Endothelial cell of umbilical vein (primary cell): ENCODE measurements around the gene RAD51B. TPM values are rescaled to one million over a fixed set of nuclear protein-coding genes. Genes with fewer than 3 reads are reported as not detected.

Experiments used
- BruUV-seq: library from RNA; stranded (reverse); fragments of 400-500 nt; replicated peaks from 2 replicates; lab custom pipeline; 2021; lab: Mats Ljungman, UMichigan
- CTCF ChIA-PET: fragments of 300-600, 350-600 bp; sonication (Branson Sonifier 250); formaldehyde crosslinking; loops from one replicate; lab custom pipeline; 2021; ENCODE audit warnings: antibody characterized with exemption, inconsistent platforms; lab: Charles Lee
- POLR2A ChIA-PET: fragments of 300-600, 350-600 bp; sonication (Branson Sonifier 250); formaldehyde crosslinking; loops from one replicate; lab custom pipeline; 2021; ENCODE audit warnings: antibody characterized with exemption, inconsistent platforms; lab: Charles Lee
- DNase-seq: peaks from one replicate; pipeline ENCODE4 v3.0.0-alpha.2; 2011; ENCODE audit warnings: low read depth, low spot score
- FAIRE-seq: peaks from 2 replicates; lab custom pipeline; 2011; peaks lifted over from hg19 to GRCh38; lab: Jason Lieb, UNC
- H2AFZ ChIP-seq: 2 replicates; pipeline ENCODE4 v1.6.0; 2012; ENCODE audit warnings: low read depth, low read length, control low read depth, inconsistent platforms
- H3K27ac ChIP-seq: 2 replicates; pipeline ENCODE4 v1.5.1; 2011; ENCODE audit warnings: low read depth, mild to moderate bottlenecking, control low read depth, low read length, moderate library complexity; ENCODE audit not compliant: insufficient read depth
- H3K27me3 ChIP-seq, 2 experiments: 2 replicates each; pipeline versions ENCODE4 v1.6.0 to v1.6.1; 2011; ENCODE audit warnings: low read length in 2 of 2, mixed read lengths in 1 of 2; ENCODE audit not compliant: control insufficient read depth in 2 of 2, insufficient read depth in 2 of 2
- H3K36me3 ChIP-seq, 2 experiments: 2 replicates in 1 of 2; 3 replicates in 1 of 2; pipeline ENCODE4 v1.5.1; 2011; ENCODE audit warnings: low read length in 2 of 2, mild to moderate bottlenecking in 1 of 2, moderate library complexity in 1 of 2; ENCODE audit not compliant: control insufficient read depth in 2 of 2, insufficient read depth in 2 of 2; ENCODE audit errors: extremely low read depth in 1 of 2
- H3K4me1 ChIP-seq: 3 replicates; pipeline ENCODE4 v1.5.1; 2011; ENCODE audit warnings: mild to moderate bottlenecking, low read length; ENCODE audit not compliant: control insufficient read depth, insufficient read depth; ENCODE audit errors: extremely low read depth
- H3K4me2 ChIP-seq: 2 replicates; pipeline ENCODE4 v1.6.1; 2011; ENCODE audit warnings: low read length, control low read depth, mixed read lengths; ENCODE audit not compliant: insufficient read depth
- H3K4me3 ChIP-seq, 3 experiments: fragments of 200-600 bp in 1 of 3; sonication (generic), shearing (Covaris generic) in 1 of 3; replicated peaks in 1 of 3; 2 replicates each; pipeline ENCODE4 v1.5.1; 2011 to 2016; ENCODE audit warnings: control low read depth in 3 of 3, low read length in 3 of 3, mild to moderate bottlenecking in 2 of 3, inconsistent platforms in 1 of 3, low read depth in 1 of 3, moderate library complexity in 1 of 3; ENCODE audit not compliant: insufficient read depth in 1 of 3
- H3K79me2 ChIP-seq: 2 replicates; pipeline ENCODE4 v1.6.0; 2012; ENCODE audit warnings: low read length, inconsistent platforms; ENCODE audit not compliant: control insufficient read depth, insufficient read depth
- H3K9ac ChIP-seq: replicated peaks from 2 replicates; pipeline ENCODE3; 2011; ENCODE audit warnings: low read length, control low read depth; ENCODE audit not compliant: insufficient read depth; ENCODE audit errors: extremely low read depth
- H3K9me1 ChIP-seq: replicated peaks from 3 replicates; pipeline ENCODE4 v1.6.0; 2011; ENCODE audit warnings: mild to moderate bottlenecking, low read length; ENCODE audit not compliant: control insufficient read depth, insufficient read depth; ENCODE audit errors: extremely low read depth
- H3K9me3 ChIP-seq: replicated peaks from 2 replicates; pipeline ENCODE4 v1.5.1; 2012; ENCODE audit warnings: low read length, inconsistent platforms; ENCODE audit not compliant: control insufficient read depth, insufficient read depth
- H4K20me1 ChIP-seq: replicated peaks from 2 replicates; pipeline ENCODE3; 2011; ENCODE audit warnings: mild to moderate bottlenecking, low read length; ENCODE audit not compliant: control insufficient read depth, insufficient read depth; ENCODE audit errors: extremely low read depth
- EZH2 ChIP-seq: IDR thresholded peaks from 2 replicates; pipeline ENCODE4 v1.6.1; 2012; ENCODE audit warnings: borderline replicate concordance, low read depth, mild to moderate bottlenecking, moderate library complexity, low read length, inconsistent platforms; ENCODE audit not compliant: severe bottlenecking
- FOS ChIP-seq: IDR thresholded peaks from 2 replicates; pipeline ENCODE4 v1.6.1; 2011; ENCODE audit warnings: mild to moderate bottlenecking, low read length, moderate library complexity, borderline replicate concordance; ENCODE audit not compliant: insufficient read depth
- GATA2 ChIP-seq: IDR thresholded peaks from 2 replicates; pipeline ENCODE4 v1.7.0; 2011; ENCODE audit warnings: low read depth, mild to moderate bottlenecking, moderate library complexity, mixed read lengths, low read length; ENCODE audit not compliant: insufficient read length, insufficient read depth
- JUN ChIP-seq: IDR thresholded peaks from 2 replicates; pipeline ENCODE4 v1.6.1; 2011; ENCODE audit warnings: borderline replicate concordance, low read depth; ENCODE audit not compliant: insufficient read length, insufficient read depth
- MYC ChIP-seq: IDR thresholded peaks from one replicate; pipeline ENCODE4 v1.6.1; 2011; ENCODE audit warnings: mild to moderate bottlenecking, low read depth, low read length
- POLR2A ChIP-seq: IDR thresholded peaks from 2 replicates; pipeline ENCODE4 v1.6.1; 2012; ENCODE audit warnings: low read depth, mild to moderate bottlenecking, control low read depth, low read length
- POLR2AphosphoS5 ChIP-seq: IDR thresholded peaks from 2 replicates; pipeline ENCODE4 v1.6.1; 2012; ENCODE audit warnings: low read depth, mild to moderate bottlenecking, control low read depth, low read length, moderate library complexity; ENCODE audit not compliant: insufficient read depth
- dilution Hi-C: fragments of 300-500 bp; cut with MboI; formaldehyde crosslinking; loops from one replicate; pipeline ENCODE4 v1.15.0; 2019; ENCODE audit warnings: low sequenced_read_pairs; ENCODE audit not compliant: extremely low pct_ligation_motif_present
- intact Hi-C: fragments of 100-400 bp; cut with micrococcal nuclease; formaldehyde crosslinking; loops from one replicate; pipeline ENCODE4 v1.10.0; 2022
- polyA plus RNA-seq, 4 experiments: library from polyadenylated mRNA; depleted of rRNA in 3 of 4; stranded (reverse) in 3 of 4; unstranded in 1 of 4; fragments of >200 nt; gene quantifications; 2 replicates each; pipeline versions ENCODE4 v1.2.1 to v1.2.3, GENCODE V29; 2011 to 2012; ENCODE audit warnings: missing spikeins in 1 of 4
- total RNA-seq: library from RNA; stranded (reverse); gene quantifications from 2 replicates; pipeline ENCODE4 v1.2.3, GENCODE V29; 2021
- TF ChIP-seq, protein P1 (sequence below): IDR thresholded peaks from 2 replicates; pipeline ENCODE4 v1.6.1; 2011; ENCODE audit not compliant: insufficient read depth, insufficient read length
- TF ChIP-seq, protein P2 (sequence below), 2 donors: IDR thresholded peaks; 1 replicate in 1 of 2; 2 replicates in 1 of 2; pipeline ENCODE4 v1.5.1; 2011; ENCODE audit warnings: low read length in 2 of 2, mild to moderate bottlenecking in 2 of 2, moderate library complexity in 2 of 2, control low read depth in 1 of 2, inconsistent platforms in 1 of 2, low read depth in 1 of 2; ENCODE audit not compliant: insufficient read depth in 1 of 2; ENCODE audit errors: extremely low read depth in 1 of 2

The RAD51B gene
- total and polyA plus RNA-seq, 2 donors (not counting 3 experiments of a cell fraction or from before 2014, with no cell fraction given) = 3.9 to 19.0 TPM

DNA sequence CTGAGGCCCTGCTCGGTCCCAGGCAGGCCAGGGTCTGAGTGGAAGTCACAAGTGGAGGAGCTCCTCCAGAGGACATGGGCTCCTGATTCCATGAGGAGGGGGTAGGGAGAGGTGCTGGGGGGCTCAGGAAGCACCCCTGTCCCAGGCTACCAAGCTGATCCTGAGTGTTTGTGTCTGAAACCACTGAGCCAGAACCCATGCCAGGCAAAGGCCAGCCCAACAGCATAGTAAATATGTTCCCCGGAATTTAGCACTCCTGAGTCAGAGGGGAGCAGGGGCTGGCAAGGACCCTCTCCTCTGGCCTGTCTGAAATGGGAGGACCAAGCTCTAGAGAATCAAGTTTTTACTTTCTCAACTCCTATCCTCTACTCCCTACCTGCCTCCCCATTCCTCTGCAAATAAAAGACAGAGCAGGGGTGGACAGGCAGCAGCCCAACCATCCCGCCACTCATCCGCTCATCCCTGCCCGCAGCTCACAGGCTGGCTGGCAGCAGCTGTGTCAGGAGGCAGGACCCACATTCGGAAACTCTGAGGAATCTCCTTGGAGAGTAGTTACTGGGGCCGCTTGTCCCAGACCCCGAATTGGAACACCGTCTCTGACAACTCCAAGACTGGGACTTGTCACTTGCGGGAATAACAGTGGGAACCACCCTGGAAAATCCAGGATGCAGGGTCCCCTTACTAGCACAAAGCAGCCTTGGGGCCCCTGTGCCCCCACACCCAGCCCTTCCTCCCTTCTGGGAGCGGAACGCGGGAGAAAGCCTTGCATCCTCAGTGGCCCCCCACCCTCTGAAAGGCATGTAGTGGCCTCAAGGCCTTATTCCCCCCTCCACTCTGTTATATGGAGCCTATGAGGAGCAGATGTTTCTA is 870.7 kb downstream of the RAD51B start:
- DNase-seq (no peak), FAIRE-seq (no peak)
- Histone ChIP-seq H3K9me3 (no peaks in the 10 kb centered on the region), H3K27me3 (no peaks in the 10 kb centered on the region), H3K36me3 (no peaks in the 10 kb centered on the region), H3K79me2 (no peaks in the 10 kb centered on the region), H2AFZ (no peak overlapping the region), H3K9ac (no peak overlapping the region), H3K4me1 (peaks cover 17% of the 10 kb centered on the region), H3K9me1 (no peaks in the 10 kb centered on the region), H3K27ac (no peak overlapping the region), H3K4me3 (no peak overlapping the region), H3K4me2 (no peak overlapping the region), H4K20me1 (no peaks in the 10 kb centered on the region)
- POLR2A ChIA-PET = no interaction called here
- CTCF ChIA-PET = interaction anchor here (0.7 kb wide), 1 partner anchor 41 kb away, joined by 3 read pairs; no protein-coding TSS in a partner anchor
- dilution Hi-C loops (no loop called here), intact Hi-C loops (no loop called here)
- no TSS peak for BruUV-seq
- TF ChIP-seq MYC (no peak), JUN (no peak), POLR2A (no peak), EZH2 (no peak), FOS (no peak), POLR2AphosphoS5 (no peak), GATA2 (no peak)
- TF ChIP-seq, protein P1, sequence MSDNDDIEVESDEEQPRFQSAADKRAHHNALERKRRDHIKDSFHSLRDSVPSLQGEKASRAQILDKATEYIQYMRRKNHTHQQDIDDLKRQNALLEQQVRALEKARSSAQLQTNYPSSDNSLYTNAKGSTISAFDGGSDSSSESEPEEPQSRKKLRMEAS = no peak
- TF ChIP-seq, protein P2, sequence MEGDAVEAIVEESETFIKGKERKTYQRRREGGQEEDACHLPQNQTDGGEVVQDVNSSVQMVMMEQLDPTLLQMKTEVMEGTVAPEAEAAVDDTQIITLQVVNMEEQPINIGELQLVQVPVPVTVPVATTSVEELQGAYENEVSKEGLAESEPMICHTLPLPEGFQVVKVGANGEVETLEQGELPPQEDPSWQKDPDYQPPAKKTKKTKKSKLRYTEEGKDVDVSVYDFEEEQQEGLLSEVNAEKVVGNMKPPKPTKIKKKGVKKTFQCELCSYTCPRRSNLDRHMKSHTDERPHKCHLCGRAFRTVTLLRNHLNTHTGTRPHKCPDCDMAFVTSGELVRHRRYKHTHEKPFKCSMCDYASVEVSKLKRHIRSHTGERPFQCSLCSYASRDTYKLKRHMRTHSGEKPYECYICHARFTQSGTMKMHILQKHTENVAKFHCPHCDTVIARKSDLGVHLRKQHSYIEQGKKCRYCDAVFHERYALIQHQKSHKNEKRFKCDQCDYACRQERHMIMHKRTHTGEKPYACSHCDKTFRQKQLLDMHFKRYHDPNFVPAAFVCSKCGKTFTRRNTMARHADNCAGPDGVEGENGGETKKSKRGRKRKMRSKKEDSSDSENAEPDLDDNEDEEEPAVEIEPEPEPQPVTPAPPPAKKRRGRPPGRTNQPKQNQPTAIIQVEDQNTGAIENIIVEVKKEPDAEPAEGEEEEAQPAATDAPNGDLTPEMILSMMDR (IDR thresholded peaks at IDR 0.05; ENCODE audit: extremely low read depth in 1 of 2, insufficient read depth in 1 of 2, low read depth in 1 of 2, low read length in 2 of 2) = no peak
